ENCODE measurements around the gene CCL23.

CCL23 gene

GRCh38 chr17:35968520-35969054, 49.2 kb downstream of the CCL23 start:
- no peak for DNase-seq

GRCh38 chr17:35965272-35965671, 52.5 kb downstream of the CCL23 start:
- no peak for DNase-seq

GRCh38 chr17:35963663-35964062, 54.1 kb downstream of the CCL23 start:
- no peak for DNase-seq

Data from NCI-H2107 (cell line).